HG03159 (cell line): ENCODE data around the gene SVOPL.
"Not testable (repeated sequence)": the region's sequence is repeated elsewhere in the genome, so short reads cannot be mapped to it uniquely, and the experiment has no call there.

ENCODE experiments used
- ATAC-seq: cut with Tn5 transposase; IDR thresholded peaks from one replicate; pipeline ENCODE4 v1.9.1; 2021; ENCODE audit warnings: mild to moderate bottlenecking, moderate library complexity; ENCODE audit not compliant: unreplicated experiment

SVOPL gene

GRCh38 chr7:138705167-138705566, 4.0 kb upstream of the SVOPL start:
- ATAC-seq = no peak

DNA sequence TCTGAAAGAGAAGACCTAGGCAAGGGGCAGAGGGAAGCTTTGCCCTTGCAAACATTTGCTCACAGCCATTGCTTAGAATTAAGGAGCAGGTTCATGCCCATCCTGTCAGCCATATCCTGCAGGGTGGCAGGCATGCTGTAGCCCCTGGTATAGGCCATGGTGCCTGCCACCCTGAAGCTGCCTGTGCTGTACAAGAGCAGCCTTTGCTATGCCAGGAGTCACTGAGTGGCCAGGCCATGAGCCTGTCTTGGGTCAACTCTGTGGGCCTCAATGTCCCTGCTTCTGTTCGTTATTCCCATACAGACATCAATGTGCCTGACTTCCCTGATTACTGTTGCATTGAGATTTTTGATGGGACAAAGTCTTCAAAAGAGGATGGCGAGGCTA, 368 bp upstream of the SVOPL start:
- no peak for ATAC-seq

- ATAC-seq = no peak
These were observed 1.5 kb downstream of the SVOPL start for GRCh38 chr7:138699661-138700060.

DNA sequence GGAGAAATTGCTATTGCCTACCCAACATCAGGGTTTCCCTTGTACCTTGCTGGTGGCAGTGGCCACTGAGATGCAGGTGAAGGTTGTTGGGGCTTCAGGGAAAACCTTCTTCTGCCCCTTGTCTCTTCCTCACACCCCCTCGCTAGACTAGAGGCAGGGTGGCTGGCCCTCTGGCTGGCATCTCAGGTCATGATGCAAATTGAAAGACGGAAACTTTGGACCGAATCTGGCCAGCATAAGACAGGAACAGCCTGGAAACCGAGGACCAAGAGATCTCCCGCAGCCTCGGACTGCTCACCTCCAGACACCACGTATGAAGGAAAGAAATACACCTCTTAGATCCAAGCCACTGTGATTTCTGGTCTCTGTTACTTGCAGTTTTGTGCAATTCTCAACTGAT, 2.9 kb downstream of the SVOPL start:
- no peak for ATAC-seq

- ATAC-seq = no peak
These were observed 3.5 kb downstream of the SVOPL start for GRCh38 chr7:138697535-138698182.

DNA sequence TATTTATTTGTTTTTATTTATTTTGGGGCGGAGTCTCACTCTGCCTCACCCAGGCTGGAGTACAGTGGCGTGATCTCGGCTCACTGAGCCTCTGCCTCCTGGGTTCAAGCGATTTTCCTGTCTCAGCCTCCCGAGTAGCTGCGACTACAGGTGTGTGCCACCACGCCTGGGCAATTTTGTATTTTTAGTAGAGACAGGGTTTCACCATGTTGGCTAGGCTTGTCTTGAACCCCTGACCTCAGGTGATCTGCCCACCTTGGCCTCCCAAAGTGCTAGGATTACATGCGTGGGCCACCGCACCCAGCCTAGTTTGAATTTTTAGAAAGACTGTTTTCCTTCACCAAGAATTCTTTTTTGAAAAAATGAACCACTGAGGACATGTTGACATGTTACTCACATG, 5.4 kb downstream of the SVOPL start:
- ATAC-seq = not testable (repeated sequence)

DNA sequence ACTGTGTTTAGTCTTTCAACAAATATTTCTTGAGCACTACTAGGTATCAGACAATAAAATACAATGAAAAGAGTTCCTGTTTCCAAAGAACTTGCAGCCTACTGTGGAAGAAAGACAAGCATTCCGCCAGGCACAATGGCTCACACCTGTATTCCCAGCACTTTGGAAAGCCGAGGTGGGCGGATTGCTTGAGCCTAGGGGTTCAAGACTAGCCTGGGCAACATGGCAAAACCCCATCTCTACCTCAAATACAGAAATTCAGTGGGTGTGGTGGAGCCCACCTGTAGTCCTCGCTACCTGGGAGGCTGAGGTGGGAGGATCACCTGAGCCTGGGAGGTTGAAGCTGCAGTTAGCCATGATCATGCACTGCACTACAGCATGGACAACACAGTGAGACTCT, 6.1 kb downstream of the SVOPL start:
- ATAC-seq = no peak

DNA sequence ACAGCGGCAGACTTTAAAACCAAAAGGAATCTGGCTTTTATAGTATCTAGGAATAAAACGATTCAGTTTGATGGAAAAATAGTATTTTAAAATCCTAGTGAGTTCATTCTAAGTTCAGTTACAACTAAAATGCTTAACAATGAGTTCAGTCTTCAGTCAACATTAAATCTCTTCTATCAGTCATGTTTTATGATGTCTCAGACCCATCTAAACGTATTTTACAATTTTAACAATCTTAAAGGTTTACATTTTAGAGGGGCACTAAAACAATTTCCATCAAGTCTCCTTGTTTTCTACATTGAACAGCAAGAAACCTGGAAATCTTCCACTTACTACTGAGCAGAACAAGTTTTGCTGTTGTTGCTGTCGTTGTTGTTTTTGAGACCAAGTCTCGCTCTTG, 10.0 kb downstream of the SVOPL start:
- no peak for ATAC-seq

DNA sequence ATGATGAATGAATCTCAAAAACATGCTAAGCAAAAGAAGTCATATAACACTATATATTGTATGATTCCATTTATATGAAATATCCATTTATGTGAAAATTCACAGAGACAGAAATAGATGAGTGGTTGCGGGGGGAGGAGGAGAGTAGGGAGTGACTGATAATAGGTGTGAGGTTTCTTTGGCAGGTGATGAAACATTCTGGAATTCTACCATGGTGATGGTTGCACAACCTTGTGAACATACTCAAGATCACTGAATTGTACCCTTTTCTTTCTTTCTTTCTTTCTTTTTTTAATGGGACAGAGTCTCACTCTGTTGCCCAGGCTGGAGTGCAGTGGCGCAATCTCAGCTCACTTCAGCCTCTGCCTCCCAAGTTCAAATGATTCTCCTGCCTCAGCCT, 10.7 kb downstream of the SVOPL start:
- ATAC-seq = no peak

DNA sequence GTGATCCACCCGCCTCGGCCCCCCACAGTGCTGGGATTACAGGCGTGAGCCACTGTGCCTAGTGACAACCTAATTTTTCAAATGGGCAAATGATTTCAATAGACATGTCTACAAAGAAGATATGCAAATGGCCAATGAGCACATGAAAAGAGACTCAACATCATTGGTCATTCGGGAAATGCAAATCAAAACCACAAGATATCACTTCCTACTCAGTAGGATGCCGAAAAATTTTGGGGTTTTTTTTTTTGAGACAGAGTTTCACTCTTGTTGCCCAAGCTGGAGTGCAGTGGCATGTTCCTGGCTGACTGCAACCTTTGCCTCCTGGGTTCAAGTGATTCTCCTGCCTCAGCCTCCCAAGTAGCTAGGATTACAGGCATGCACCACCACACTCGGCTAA, 13.1 kb downstream of the SVOPL start:
- not testable (repeated sequence) for ATAC-seq

GRCh38 chr7:138684340-138684739, 16.8 kb downstream of the SVOPL start:
- no peak for ATAC-seq

GRCh38 chr7:138679793-138680192, 21.4 kb downstream of the SVOPL start:
- ATAC-seq = no peak

GRCh38 chr7:138670594-138670993, 30.6 kb downstream of the SVOPL start:
- ATAC-seq = no peak

DNA sequence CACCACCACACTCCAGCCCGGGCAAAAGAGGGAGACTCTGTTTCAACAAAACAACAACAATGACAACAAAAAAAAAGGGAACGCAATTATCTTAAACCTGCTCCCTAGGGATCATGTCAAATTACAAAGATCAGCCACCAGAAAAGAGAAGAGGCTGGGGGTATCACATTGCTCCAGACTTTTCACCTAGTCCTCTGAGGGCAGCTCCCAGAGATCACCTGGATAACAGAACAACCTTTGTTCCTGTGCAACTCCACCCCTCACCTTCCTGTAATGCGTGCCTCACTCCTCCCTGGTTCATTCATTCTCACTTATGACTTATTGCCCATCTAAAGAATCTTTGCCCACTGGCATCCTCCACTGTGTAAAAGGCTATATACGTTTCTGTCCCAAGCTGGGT, 31.8 kb downstream of the SVOPL start:
- no peak for ATAC-seq

DNA sequence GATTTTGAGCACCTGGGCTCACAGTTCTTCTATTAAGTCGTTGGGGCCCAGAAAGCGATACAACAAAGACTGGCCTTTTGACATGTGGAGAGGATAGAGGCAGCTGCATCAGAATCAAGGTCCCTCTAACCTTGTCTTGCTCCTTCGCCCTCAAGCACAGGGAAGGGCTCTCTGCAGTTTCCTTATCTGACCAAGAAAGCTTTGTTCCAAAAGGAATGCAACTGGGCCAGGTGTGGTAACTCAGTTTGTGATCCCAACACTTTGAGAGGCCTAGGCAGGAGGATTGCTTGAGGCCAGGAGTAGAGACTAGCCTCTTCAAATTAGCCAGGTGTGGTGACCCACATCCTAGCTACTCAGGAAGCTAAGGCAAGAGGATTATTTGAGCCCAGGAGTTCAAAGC, 32.2 kb downstream of the SVOPL start:
- ATAC-seq = no peak

- ATAC-seq = no peak
These were observed 32.9 kb downstream of the SVOPL start for GRCh38 chr7:138668229-138668596.

DNA sequence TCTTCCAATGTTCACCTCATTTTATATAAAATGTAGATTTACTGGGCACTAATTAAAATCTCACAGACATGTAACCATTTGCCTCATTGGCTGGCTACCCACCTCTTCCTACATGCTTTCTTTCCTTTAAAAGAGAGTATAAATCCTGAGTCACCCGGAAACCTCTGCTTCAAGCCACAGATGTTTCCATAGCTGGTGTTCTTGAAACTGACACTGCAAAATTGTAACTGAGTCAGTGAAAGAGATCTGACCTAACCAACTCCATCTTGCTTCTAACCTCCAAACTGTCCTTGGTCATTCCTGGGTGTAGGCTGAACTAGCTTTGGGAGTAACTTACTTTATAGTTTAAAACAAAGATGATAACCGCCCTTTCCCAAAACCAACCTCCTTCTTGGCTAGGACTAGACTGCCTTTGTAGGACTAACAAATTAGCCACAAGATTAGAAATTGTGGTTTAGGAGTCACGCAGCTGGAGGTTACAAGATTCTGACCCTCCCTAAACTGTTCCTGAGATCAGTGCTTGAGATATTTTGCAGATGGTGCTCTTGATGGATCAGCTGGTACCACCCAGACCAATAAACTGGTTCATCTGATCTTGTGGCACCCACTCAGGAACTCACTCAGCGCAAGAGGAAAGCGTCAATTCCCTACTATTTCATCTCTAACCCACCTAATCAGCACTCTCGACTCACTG, 33.5 kb downstream of the SVOPL start:
- ATAC-seq = no peak

GRCh38 chr7:138666385-138666784, 34.8 kb downstream of the SVOPL start:
- no peak for ATAC-seq

DNA sequence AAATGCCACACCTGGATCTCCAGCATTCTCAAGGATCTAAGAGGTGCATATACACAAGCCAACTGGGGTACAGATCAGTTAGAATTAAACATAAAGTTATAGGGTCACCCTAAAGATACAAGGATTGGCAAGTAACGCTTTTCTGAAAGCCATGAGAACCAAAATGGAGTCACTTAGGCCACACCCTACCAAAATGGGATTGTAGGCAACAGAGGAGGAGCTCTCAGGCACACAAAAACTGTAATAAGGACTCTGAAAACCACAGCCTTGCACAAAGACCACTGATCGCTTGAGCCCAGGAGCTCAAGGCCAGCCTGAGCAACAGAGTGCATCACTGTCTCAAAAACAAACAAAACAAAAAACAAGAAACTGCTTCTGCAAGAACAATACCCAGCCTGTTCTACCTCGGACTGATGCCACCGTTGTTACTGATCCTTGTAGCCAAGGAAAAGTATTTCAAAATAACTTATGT, 35.5 kb downstream of the SVOPL start:
- ATAC-seq = no peak

DNA sequence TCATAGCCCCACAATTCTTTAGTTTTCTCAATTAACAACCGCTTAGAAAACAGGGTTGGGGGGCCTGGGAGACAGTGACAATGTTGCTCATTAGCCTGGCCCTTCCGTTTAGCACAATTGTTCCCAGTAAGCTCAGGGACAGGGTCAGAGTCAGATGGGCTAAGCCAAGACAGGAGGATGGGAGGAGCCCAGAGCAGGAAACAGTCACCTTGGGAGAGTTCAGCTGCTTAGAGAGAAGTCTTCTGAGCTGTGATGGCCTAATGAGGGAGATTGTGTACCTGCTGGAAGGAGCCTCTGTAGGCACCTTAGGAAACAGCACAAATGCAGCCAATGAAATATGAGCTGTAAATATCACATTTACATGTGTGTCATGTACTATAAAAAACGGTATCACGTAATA, 35.9 kb downstream of the SVOPL start:
- ATAC-seq = no peak

- no peak for ATAC-seq
These were observed 37.1 kb downstream of the SVOPL start for GRCh38 chr7:138663725-138664710.

DNA sequence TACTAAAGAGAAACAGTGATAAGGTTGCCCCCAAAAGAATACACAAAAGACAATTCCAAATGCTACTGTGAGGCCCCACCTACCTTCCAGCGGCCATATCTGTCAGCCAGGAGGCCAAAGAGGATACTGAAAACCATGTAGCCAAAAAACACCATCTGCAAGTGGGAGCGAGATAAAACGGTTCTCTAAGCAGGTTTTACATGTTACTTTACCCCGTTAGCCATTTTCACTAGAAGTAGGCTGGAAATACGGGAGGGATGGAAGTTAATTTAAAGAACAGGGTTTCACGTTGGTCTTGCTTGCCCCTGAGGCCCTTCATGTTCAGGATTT, 38.2 kb downstream of the SVOPL start:
- no peak for ATAC-seq
